H9 (cell line): Measurements from ENCODE around the gene LRP8. TPM values are rescaled to one million over a fixed set of nuclear protein-coding genes. Genes with fewer than 3 reads are reported as not detected.

Source experiments
- DNase-seq: peaks from one replicate; pipeline ENCODE4 v3.0.0-alpha.2; 2017
- H2AFZ ChIP-seq: one replicate; pipeline ENCODE4 v1.6.1; 2013; ENCODE audit warnings: mild to moderate bottlenecking, low read length, control low read depth, moderate library complexity
- H2AK5ac ChIP-seq: 2 replicates; pipeline ENCODE4 v1.6.1; 2013; ENCODE audit warnings: low read length, control low read depth, mixed read lengths; ENCODE audit not compliant: insufficient read length
- H2BK120ac ChIP-seq: one replicate; pipeline ENCODE4 v1.6.1; 2013; ENCODE audit warnings: low read depth, mild to moderate bottlenecking, low read length, control low read depth, inconsistent platforms; ENCODE audit not compliant: poor library complexity, severe bottlenecking
- H2BK12ac ChIP-seq: 2 replicates; pipeline ENCODE4 v1.6.1; 2013; ENCODE audit warnings: low read length, control low read depth, mixed read lengths, low read depth; ENCODE audit not compliant: insufficient read length
- H2BK15ac ChIP-seq: 2 replicates; pipeline ENCODE4 v1.6.1; 2013; ENCODE audit warnings: low read depth, low read length, control low read depth
- H2BK20ac ChIP-seq: one replicate; pipeline ENCODE4 v1.6.1; 2013; ENCODE audit warnings: low read depth, mild to moderate bottlenecking, low read length, control low read depth, inconsistent platforms; ENCODE audit not compliant: poor library complexity, severe bottlenecking
- H2BK5ac ChIP-seq: 2 replicates; pipeline ENCODE4 v1.6.1; 2013; ENCODE audit warnings: low read length, control low read depth, mixed read lengths; ENCODE audit not compliant: insufficient read length
- H3K14ac ChIP-seq: 2 replicates; pipeline ENCODE4 v1.6.1; 2013; ENCODE audit warnings: low read length, control low read depth; ENCODE audit not compliant: insufficient read depth
- H3K18ac ChIP-seq: 2 replicates; pipeline ENCODE4 v1.6.1; 2013; ENCODE audit warnings: low read depth, mild to moderate bottlenecking, mixed read lengths, low read length, control low read depth; ENCODE audit not compliant: insufficient read length
- H3K23ac ChIP-seq: 2 replicates; pipeline ENCODE4 v1.6.1; 2013; ENCODE audit warnings: low read length, control low read depth, mixed read lengths, low read depth; ENCODE audit not compliant: insufficient read length
- H3K23me2 ChIP-seq: 2 replicates; pipeline ENCODE4 v1.6.1; 2013; ENCODE audit warnings: low read depth, mild to moderate bottlenecking, mixed read lengths, low read length, control low read depth; ENCODE audit not compliant: insufficient read length, poor library complexity, severe bottlenecking
- H3K27ac ChIP-seq: 2 replicates; pipeline ENCODE4 v1.5.1; 2013; ENCODE audit warnings: low read length, control low read depth, mixed read lengths, low read depth; ENCODE audit not compliant: insufficient read length
- H3K27me3 ChIP-seq: 2 replicates; pipeline ENCODE4 v1.6.1; 2013; ENCODE audit warnings: low read length, control low read depth, inconsistent platforms; ENCODE audit not compliant: insufficient read depth
- H3K4ac ChIP-seq: 2 replicates; pipeline ENCODE4 v1.6.1; 2013; ENCODE audit warnings: low read depth, mild to moderate bottlenecking, control low read depth, inconsistent platforms, low read length, moderate library complexity
- H3K4me1 ChIP-seq: 2 replicates; pipeline ENCODE4 v1.6.1; 2013; ENCODE audit warnings: low read length, control low read depth, inconsistent platforms; ENCODE audit not compliant: insufficient read depth
- H3K4me2 ChIP-seq: 2 replicates; pipeline ENCODE4 v1.6.1; 2013; ENCODE audit warnings: low read length, control low read depth, mixed read lengths; ENCODE audit not compliant: insufficient read length, insufficient read depth
- H3K56ac ChIP-seq: 2 replicates; pipeline ENCODE4 v1.6.1; 2013; ENCODE audit warnings: low read depth, mild to moderate bottlenecking, mixed read lengths, low read length, control low read depth; ENCODE audit not compliant: insufficient read length
- H3K79me1 ChIP-seq: 2 replicates; pipeline ENCODE4 v1.6.1; 2013; ENCODE audit warnings: low read depth, mild to moderate bottlenecking, moderate library complexity, low read length, control low read depth, inconsistent platforms; ENCODE audit not compliant: insufficient read depth, poor library complexity, severe bottlenecking
- H3K79me2 ChIP-seq: 2 replicates; pipeline ENCODE4 v1.6.1; 2013; ENCODE audit warnings: low read length, control low read depth, inconsistent platforms; ENCODE audit not compliant: insufficient read depth
- H3K9ac ChIP-seq: 2 replicates; pipeline ENCODE4 v1.6.1; 2013; ENCODE audit warnings: low read length, control low read depth, mixed read lengths; ENCODE audit not compliant: insufficient read length; ENCODE audit errors: extremely low read depth
- H3K9me3 ChIP-seq: one replicate; pipeline ENCODE4 v1.6.1; 2013; ENCODE audit warnings: low read depth, low read length, inconsistent platforms; ENCODE audit not compliant: control insufficient read depth
- H3T11ph ChIP-seq: one replicate; pipeline ENCODE4 v1.6.1; 2013; ENCODE audit warnings: mild to moderate bottlenecking, low read length, control low read depth, inconsistent platforms
- H4K20me1 ChIP-seq: one replicate; pipeline ENCODE4 v1.6.1; 2013; ENCODE audit not compliant: control insufficient read depth, insufficient read length, insufficient read depth
- H4K5ac ChIP-seq: 2 replicates; pipeline ENCODE4 v1.6.1; 2013; ENCODE audit warnings: low read depth, mild to moderate bottlenecking, mixed read lengths, low read length, control low read depth; ENCODE audit not compliant: insufficient read length
- H4K8ac ChIP-seq: replicated peaks from 2 replicates; pipeline ENCODE4 v1.6.1; 2013; ENCODE audit warnings: low read length, control low read depth, mixed read lengths, low read depth; ENCODE audit not compliant: insufficient read length
- H4K91ac ChIP-seq: 2 replicates; pipeline ENCODE4 v1.6.1; 2013; ENCODE audit warnings: low read depth, mild to moderate bottlenecking, moderate library complexity, mixed read lengths, low read length, control low read depth; ENCODE audit not compliant: insufficient read length
- H3K27ac Mint-ChIP-seq, 3 experiments: 2 replicates in 2 of 3; 3 replicates in 1 of 3; pipeline ENCODE4 v1.8.0; 2020 to 2021; ENCODE audit warnings: mixed read lengths in 3 of 3, mild to moderate bottlenecking in 1 of 3, moderate library complexity in 1 of 3
- H3K27me3 Mint-ChIP-seq: 2 replicates; pipeline ENCODE4 v1.8.0; 2021; ENCODE audit warnings: low read depth, mild to moderate bottlenecking, moderate library complexity, mixed read lengths
- H3K36me3 Mint-ChIP-seq, 3 experiments: 2 replicates in 2 of 3; 3 replicates in 1 of 3; pipeline ENCODE4 v1.8.0; 2020 to 2021; ENCODE audit warnings: low read depth in 3 of 3, mixed read lengths in 3 of 3; ENCODE audit not compliant: insufficient read depth in 1 of 3
- H3K4me1 Mint-ChIP-seq, 2 experiments: 2 replicates each; pipeline ENCODE4 v1.8.0; 2020; ENCODE audit warnings: mixed read lengths in 2 of 2
- H3K4me3 Mint-ChIP-seq, 2 experiments: 2 replicates in 1 of 2; 3 replicates in 1 of 2; pipeline ENCODE4 v1.8.0; 2020 to 2021; ENCODE audit warnings: mild to moderate bottlenecking in 2 of 2, mixed read lengths in 2 of 2, moderate library complexity in 1 of 2
- H3K9me3 Mint-ChIP-seq, 2 experiments: 2 replicates in 1 of 2; 3 replicates in 1 of 2; pipeline ENCODE4 v1.8.0; 2020; ENCODE audit warnings: mild to moderate bottlenecking in 2 of 2, mixed read lengths in 2 of 2, moderate library complexity in 1 of 2
- CTCF ChIP-seq: fragments of 200-600 bp; sonication (generic); conservative IDR thresholded peaks from 3 replicates; pipeline ENCODE4 v1.8.0; 2021; ENCODE audit warnings: antibody characterized with exemption, mild to moderate bottlenecking
- WGBS: extraction: QIAGEN DNeasy Blood & Tissue Kit; methylation state at CpG from one replicate; pipeline ENCODE4 v1.1.7; 2013; ENCODE audit warnings: missing lambda C conversion rate, low lambda C conversion rate, mixed read lengths; ENCODE audit not compliant: insufficient read length; ENCODE audit errors: extremely low coverage; 5-methylcytosine and 5-hydroxymethylcytosine counted together
- total RNA-seq: library from RNA; stranded (reverse); gene quantifications from 2 replicates; pipeline ENCODE4 v1.2.1, GENCODE V29; 2021

Gene LRP8
- total RNA-seq, 1 experiment from 2014 or later = 78.6 TPM

DNA sequence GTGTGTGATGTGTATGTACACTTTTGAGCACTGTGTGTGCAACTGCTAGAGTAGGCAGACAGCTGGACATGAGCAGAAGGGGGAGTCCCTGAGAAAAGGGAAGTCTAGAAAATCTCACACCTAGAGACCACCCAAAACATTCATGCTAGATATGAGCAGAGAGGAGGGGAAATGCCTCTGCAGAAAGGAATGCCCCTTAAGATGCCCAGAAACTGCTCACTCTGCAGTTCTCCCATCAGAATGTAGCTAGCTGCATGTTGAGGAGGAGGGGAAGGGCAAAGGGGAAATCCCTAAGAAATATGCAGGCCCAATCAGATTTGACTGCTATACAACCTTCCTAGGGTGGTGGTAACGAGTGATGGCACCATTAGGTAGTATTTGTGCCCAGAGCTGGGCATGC lies 57.8 kb downstream of the LRP8 start:
- Histone ChIP-seq H3K56ac (no peak overlapping the region), H4K5ac (no peak overlapping the region), H3T11ph (no peak overlapping the region), H2BK5ac (no peak overlapping the region), H3K79me2 (no peaks in the 10 kb centered on the region), H3K9me3 (no peaks in the 10 kb centered on the region), H3K23ac (no peak overlapping the region), H4K8ac (no peak overlapping the region), H2AK5ac (no peak overlapping the region), H2BK120ac (no peak overlapping the region), H3K27me3 (no peaks in the 10 kb centered on the region), H3K79me1 (no peaks in the 10 kb centered on the region), H3K18ac (no peak overlapping the region), H2BK12ac (no peak overlapping the region), H3K4ac (no peak overlapping the region), H3K4me1 (no peaks in the 10 kb centered on the region), H2BK20ac (no peak overlapping the region), H3K4me2 (no peak overlapping the region), H4K91ac (no peak overlapping the region), H2BK15ac (no peak overlapping the region), H3K23me2 (no peaks in the 10 kb centered on the region), H3K27ac (no peak overlapping the region), H4K20me1 (no peaks in the 10 kb centered on the region), H3K14ac (no peak overlapping the region), H3K9ac (no peak overlapping the region), H2AFZ (no peak overlapping the region)
- Mint-ChIP-seq H3K36me3 (peaks cover 42 to 90% (median 65%) of the 10 kb centered on the region in 3 experiments), H3K27ac (no peak overlapping the region; a peak in 1 of 7 replicates), H3K9me3 (no peaks in the 10 kb centered on the region), H3K27me3 (no peaks in the 10 kb centered on the region), H3K4me3 (no peak overlapping the region), H3K4me1 (no peaks in the 10 kb centered on the region)
- no CpG with 5 or more reads among the region's 1 CpG for WGBS
- no peak for TF ChIP-seq CTCF
- DNase-seq = no peak
